SK-N-MC (cell line): ENCODE results near the gene SPEM1.

Experiments
- EZH2 ChIP-seq: fragments of 200-600 bp; sonication (generic); IDR thresholded peaks from one replicate; pipeline ENCODE4 v1.6.1; 2017; ENCODE audit warnings: antibody characterized with exemption
- FOXP2 ChIP-seq: optimal IDR thresholded peaks from 2 replicates; pipeline ENCODE3; 2011; ENCODE audit warnings: mild to moderate bottlenecking, moderate library complexity; ENCODE audit not compliant: insufficient read depth; ENCODE audit errors: extremely low read length, control extremely low read depth
- POLR2AphosphoS5 ChIP-seq: IDR thresholded peaks from 2 replicates; pipeline ENCODE4 v1.6.1; 2012; ENCODE audit warnings: mild to moderate bottlenecking, low read depth, low read length, borderline replicate concordance

- TF ChIP-seq POLR2AphosphoS5, result no peak
- TF ChIP-seq EZH2, result no peak
- TF ChIP-seq FOXP2, result no peak
These were observed 47.4 kb downstream of the SPEM1 start for GRCh38 chr17:7467498-7467897.
